HG03565 (cell line): ENCODE results near the gene RBMS1.

Experiments used
- ATAC-seq: cut with Tn5 transposase; IDR thresholded peaks from one replicate; pipeline ENCODE4 v1.9.1; 2021; ENCODE audit warnings: mild to moderate bottlenecking, moderate library complexity; ENCODE audit not compliant: unreplicated experiment

RBMS1 gene

GRCh38 chr2:160310118-160310828 is 183.3 kb downstream of the RBMS1 start:
- ATAC-seq: no peak

GRCh38 chr2:160309585-160309984 is 184.0 kb downstream of the RBMS1 start:
- ATAC-seq: no peak

DNA sequence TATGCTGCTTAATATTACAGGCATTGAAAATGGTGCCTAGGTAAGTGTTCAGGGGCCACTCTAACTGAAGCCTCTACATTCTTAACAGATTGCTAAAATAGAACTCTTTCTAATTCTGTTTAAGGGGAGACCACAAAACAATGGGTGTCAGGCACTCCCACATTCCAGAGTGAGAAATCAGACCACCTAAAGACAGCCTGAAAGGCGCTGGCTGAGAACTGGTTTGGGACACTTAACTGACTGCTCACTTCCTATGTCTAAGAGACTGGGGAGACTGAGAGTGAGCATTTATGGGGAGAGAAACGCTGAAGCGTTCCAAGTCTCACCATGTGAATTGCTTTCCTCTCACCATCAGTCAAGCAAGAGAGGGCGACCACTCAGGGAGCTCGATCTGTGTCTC is 184.7 kb downstream of the RBMS1 start:
- no peak for ATAC-seq

DNA sequence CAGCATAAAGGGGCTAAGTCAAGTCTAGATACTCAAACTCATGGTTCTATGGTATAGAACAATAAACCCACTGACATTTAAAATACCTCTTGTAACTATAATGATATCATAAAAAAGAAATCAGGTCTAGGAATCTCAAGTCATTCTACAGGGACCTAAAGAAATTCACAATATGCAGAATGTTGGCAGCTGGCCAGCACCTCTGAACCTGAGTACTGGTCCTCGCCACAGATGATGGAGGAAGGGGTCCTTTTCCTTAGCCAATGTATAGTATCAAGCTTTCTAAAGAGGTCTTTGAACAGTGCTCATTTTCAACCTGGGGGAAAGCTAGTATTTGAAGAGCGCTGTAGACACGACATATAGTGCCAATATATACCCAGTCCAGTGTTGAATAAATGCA is 185.1 kb downstream of the RBMS1 start:
- ATAC-seq: no peak

- no peak for ATAC-seq
Measured at GRCh38 chr2:160306985-160307384, 186.6 kb downstream of the RBMS1 start.

DNA sequence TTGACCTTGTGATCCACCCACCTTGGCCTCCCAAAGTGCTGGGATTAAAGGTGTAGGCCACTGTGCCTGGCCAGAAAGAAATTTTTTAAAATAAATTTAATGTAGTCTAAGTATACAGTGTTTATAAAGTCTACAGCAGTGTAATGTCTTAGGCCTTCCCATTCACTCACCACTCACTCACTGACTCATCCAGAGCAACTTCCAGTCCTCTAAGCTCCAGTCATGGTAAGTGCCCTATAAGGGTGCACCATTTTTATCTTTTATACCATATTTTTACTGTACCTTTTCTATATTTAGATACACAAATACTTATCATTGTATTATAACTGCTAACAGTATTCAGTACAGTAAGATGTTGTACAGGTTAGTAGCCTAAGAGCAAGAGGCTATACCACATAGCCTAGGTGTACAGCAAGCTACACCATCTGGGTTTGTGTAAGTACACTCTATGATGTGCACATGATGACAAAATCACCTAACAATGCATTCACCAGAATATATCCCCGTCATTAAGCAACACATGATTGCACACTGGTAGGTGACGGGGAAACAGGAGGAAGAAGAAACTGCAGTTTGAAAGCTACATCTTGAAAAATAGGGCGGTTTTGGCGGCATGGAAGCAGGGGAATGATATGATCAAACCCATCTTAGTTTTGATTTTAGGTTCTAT is 188.4 kb downstream of the RBMS1 start:
- no peak for ATAC-seq

- no peak for ATAC-seq
Measured at GRCh38 chr2:160303527-160303926, 190.1 kb downstream of the RBMS1 start.

GRCh38 chr2:160303076-160303475 is 190.5 kb downstream of the RBMS1 start:
- ATAC-seq: no peak

DNA sequence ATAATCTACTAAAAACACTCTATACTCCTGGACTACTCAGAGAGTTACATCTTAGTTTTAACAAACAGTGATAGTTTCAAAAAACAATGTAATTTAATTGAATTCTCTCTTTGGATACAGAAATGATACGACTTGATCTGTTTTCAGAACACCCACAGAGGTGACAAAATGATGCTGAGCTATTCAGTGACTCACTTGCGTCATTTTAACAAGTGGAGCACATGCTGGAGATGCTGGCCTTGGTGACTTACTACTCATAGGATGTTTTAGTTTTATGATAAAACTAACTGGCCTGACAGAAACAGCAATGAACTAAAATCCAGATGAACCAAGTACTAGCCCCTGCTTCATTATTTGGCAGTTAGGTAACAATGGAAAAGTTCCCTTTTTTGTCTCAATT is 192.2 kb downstream of the RBMS1 start:
- ATAC-seq: no peak

- no peak for ATAC-seq
Measured at GRCh38 chr2:160300203-160300602, 193.4 kb downstream of the RBMS1 start.

- ATAC-seq: no peak
Measured at GRCh38 chr2:160299540-160299939, 194.1 kb downstream of the RBMS1 start.

- ATAC-seq: no peak
Measured at GRCh38 chr2:160298960-160299359, 194.6 kb downstream of the RBMS1 start.

- no peak for ATAC-seq
Measured at GRCh38 chr2:160295519-160296207, 197.9 kb downstream of the RBMS1 start.

DNA sequence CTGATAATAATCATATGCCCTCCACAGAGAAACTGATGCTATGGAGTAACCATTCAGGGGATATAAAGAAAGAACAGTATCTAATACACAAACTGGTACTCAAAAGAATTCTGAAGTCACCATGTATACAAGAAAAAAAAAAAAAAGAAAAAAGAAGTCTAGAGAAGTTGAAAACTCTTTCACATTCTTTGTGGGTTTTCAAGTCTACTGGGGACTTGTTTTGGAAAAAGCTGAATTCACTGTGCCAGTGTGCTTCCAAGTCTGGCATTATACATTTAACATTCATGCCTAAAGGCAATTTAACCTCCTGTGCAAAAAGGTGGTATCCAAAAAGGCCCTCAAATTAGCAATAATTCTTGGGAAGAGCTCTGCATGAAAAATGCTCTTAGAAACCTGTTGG is 198.7 kb downstream of the RBMS1 start:
- ATAC-seq: no peak

DNA sequence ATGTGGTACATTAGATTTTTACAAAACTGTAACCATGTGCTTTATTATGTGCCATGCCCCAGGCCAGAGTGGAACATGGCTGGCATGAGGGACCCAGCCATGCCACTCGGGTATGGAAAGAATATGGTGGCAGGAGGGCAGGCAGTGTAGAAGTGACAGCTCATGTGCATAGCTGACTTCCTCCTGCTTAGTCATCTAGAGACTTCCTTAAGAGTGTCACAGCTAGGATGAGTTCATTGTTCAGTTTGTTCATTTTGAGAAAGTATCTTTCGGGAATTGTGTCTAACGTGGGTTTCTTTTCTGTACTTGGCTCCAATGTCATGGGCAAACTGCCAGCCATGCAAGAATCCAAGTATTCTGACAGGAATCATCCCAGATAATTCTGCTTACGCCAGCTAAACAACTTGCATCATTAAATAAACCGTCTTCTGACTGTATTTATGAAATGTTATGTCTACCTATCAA is 199.2 kb downstream of the RBMS1 start:
- peak; percentile 84 for ATAC-seq

GRCh38 chr2:160293391-160294091 is 200.1 kb downstream of the RBMS1 start:
- no peak for ATAC-seq

GRCh38 chr2:160292225-160292624 is 201.4 kb downstream of the RBMS1 start:
- no peak for ATAC-seq

- no peak for ATAC-seq
Measured at GRCh38 chr2:160291382-160291781, 202.2 kb downstream of the RBMS1 start.

- no peak for ATAC-seq
Measured at GRCh38 chr2:160290598-160290997, 203.0 kb downstream of the RBMS1 start.

DNA sequence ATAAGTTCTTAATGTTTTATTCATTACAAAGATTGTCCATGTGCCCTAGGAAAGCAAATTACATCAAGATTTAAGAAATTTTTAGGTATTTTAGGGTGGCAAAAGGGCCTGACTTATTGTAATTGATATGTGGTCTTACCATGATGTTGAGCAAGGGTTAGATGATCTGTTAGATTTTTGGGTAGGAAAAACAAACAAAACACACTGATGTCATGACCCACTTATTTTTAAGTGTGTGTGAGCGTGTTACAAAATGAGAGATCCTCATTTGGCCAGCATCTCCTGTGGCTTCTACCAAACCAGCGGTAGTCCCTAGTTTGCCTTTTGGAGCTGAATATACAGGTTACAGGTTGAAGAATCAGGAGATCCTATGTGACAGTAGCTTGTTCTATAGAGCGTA is 203.8 kb downstream of the RBMS1 start:
- no peak for ATAC-seq

DNA sequence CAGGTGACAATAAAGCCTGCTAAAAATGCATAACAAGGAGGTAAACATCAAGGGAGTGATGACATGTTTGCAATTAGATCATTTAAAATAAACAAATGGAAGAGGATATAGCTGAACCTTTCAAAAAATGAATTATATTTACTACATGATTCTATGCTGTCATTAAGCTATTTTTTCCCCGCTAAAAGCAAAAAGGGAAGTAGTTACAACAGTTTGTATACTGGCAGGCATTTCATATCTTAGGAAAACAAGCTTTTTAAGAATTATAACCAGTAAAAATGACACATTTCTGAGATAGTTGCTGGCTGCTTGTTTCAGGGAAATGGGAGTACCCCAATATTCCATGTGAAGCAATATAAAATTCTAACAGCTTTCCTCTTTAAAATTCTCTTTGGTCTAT is 204.5 kb downstream of the RBMS1 start:
- ATAC-seq: no peak
